HG03520 (cell line): Measurements from ENCODE around the gene ZKSCAN1.
"Not testable (repeated sequence)": the region's sequence is repeated elsewhere in the genome, so short reads cannot be mapped to it uniquely, and the experiment has no call there.

Experiments used
- ATAC-seq: cut with Tn5 transposase; IDR thresholded peaks from one replicate; pipeline ENCODE4 v1.9.1; 2021; ENCODE audit warnings: mild to moderate bottlenecking, moderate library complexity; ENCODE audit not compliant: unreplicated experiment

Gene ZKSCAN1

GRCh38 chr7:100000239-100000638, 15.2 kb upstream of the ZKSCAN1 start:
- no peak for ATAC-seq

GRCh38 chr7:100003711-100004661, 11.4 kb upstream of the ZKSCAN1 start:
- no peak for ATAC-seq

- ATAC-seq: no peak
Observed at GRCh38 chr7:100007887-100008286, 7.5 kb upstream of the ZKSCAN1 start.

- no peak for ATAC-seq
Observed at GRCh38 chr7:100008525-100008924, 6.9 kb upstream of the ZKSCAN1 start.

GRCh38 chr7:100009952-100010351, 5.4 kb upstream of the ZKSCAN1 start:
- not testable (repeated sequence) for ATAC-seq

GRCh38 chr7:100010901-100011300, 4.5 kb upstream of the ZKSCAN1 start:
- ATAC-seq: no peak

GRCh38 chr7:100011516-100011915, 3.9 kb upstream of the ZKSCAN1 start:
- no peak for ATAC-seq

- ATAC-seq: not testable (repeated sequence)
Observed at GRCh38 chr7:100012385-100013327, 2.7 kb upstream of the ZKSCAN1 start.

GRCh38 chr7:100013328-100013676, 2.1 kb upstream of the ZKSCAN1 start:
- no peak for ATAC-seq

GRCh38 chr7:100016215-100016901, 962 bp downstream of the ZKSCAN1 start:
- ATAC-seq: no peak

GRCh38 chr7:100017300-100017699, 1.9 kb downstream of the ZKSCAN1 start:
- ATAC-seq: no peak

GRCh38 chr7:100017875-100018274, 2.5 kb downstream of the ZKSCAN1 start:
- ATAC-seq: no peak

- ATAC-seq: no peak
Observed at GRCh38 chr7:100019908-100020307, 4.5 kb downstream of the ZKSCAN1 start.

- ATAC-seq: no peak
Observed at GRCh38 chr7:100021297-100021696, 5.9 kb downstream of the ZKSCAN1 start.

GRCh38 chr7:100022621-100023020, 7.2 kb downstream of the ZKSCAN1 start:
- ATAC-seq: no peak

- ATAC-seq: no peak
Observed at GRCh38 chr7:100023526-100023925, 8.1 kb downstream of the ZKSCAN1 start.

GRCh38 chr7:100024020-100024619, 8.7 kb downstream of the ZKSCAN1 start:
- no peak for ATAC-seq

GRCh38 chr7:100027197-100027596, 11.8 kb downstream of the ZKSCAN1 start:
- no peak for ATAC-seq

GRCh38 chr7:100029596-100029995, 14.2 kb downstream of the ZKSCAN1 start:
- ATAC-seq: no peak

GRCh38 chr7:100033526-100033925, 18.1 kb downstream of the ZKSCAN1 start:
- no peak for ATAC-seq
